Activated CD4-positive, alpha-beta T cell treated with anti-CD3 and anti-CD28 coated beads, Interleukin-2, amount 50 U/mL, for 4 hours (primary cell): ENCODE results near the gene MEGF6.

Experiments used
- DNase-seq, 2 experiments: peaks; one replicate each; pipeline ENCODE4 v3.0.0-alpha.2; 2020

Gene MEGF6

GRCh38 chr1:3611170-3612019, at the start of gene MEGF6:
Gene MEGF6, minus strand, starts transcription at chr1:3611508. Its CDS starts 240 bp downstream, at chr1:3611268.
- DNase-seq: peak; percentile 62 to 63

- DNase-seq: no peak
These were observed 49.4 kb upstream of the MEGF6 start for GRCh38 chr1:3660704-3661103.

GRCh38 chr1:3659093-3659492, 47.8 kb upstream of the MEGF6 start:
- DNase-seq: no peak

GRCh38 chr1:3658231-3658615, 46.9 kb upstream of the MEGF6 start:
- DNase-seq: no peak

GRCh38 chr1:3657578-3658230, 46.4 kb upstream of the MEGF6 start:
- DNase-seq: no peak

- no peak for DNase-seq
These were observed 45.8 kb upstream of the MEGF6 start for GRCh38 chr1:3657096-3657475.

- DNase-seq: no peak
These were observed 45.3 kb upstream of the MEGF6 start for GRCh38 chr1:3656450-3657095.

- no peak for DNase-seq
These were observed 43.4 kb upstream of the MEGF6 start for GRCh38 chr1:3654549-3655281.

GRCh38 chr1:3653286-3653618, 41.9 kb upstream of the MEGF6 start:
- no peak for DNase-seq

- DNase-seq: no peak
These were observed 41.4 kb upstream of the MEGF6 start for GRCh38 chr1:3652548-3653285.

GRCh38 chr1:3651930-3652547, 40.7 kb upstream of the MEGF6 start, which contains the start of gene TP73:
Gene TP73, plus strand, starts transcription at chr1:3652516. Its CDS starts 29,850 bp downstream, at chr1:3682366.
- DNase-seq: no peak

- no peak for DNase-seq
These were observed 40.0 kb upstream of the MEGF6 start for GRCh38 chr1:3651026-3651929.

GRCh38 chr1:3650248-3651025, 39.1 kb upstream of the MEGF6 start:
- no peak for DNase-seq

- peak; percentile 84 to 89 for DNase-seq
These were observed 38.3 kb upstream of the MEGF6 start, which contains the start of gene WRAP73 for GRCh38 chr1:3649342-3650247. Gene WRAP73, minus strand, starts transcription at chr1:3650103. Its CDS starts 104 bp downstream, at chr1:3649999.

- no peak for DNase-seq
These were observed 35.3 kb upstream of the MEGF6 start for GRCh38 chr1:3646596-3646995.

GRCh38 chr1:3645666-3646355, 34.5 kb upstream of the MEGF6 start:
- no peak for DNase-seq

- no peak for DNase-seq
These were observed 33.9 kb upstream of the MEGF6 start for GRCh38 chr1:3645247-3645646.

- no peak for DNase-seq
These were observed 33.0 kb upstream of the MEGF6 start for GRCh38 chr1:3644273-3644672.
